OCI-LY3 (cell line): ENCODE results near the gene ROR2.

Source experiments
- CTCF ChIP-seq: fragments of 200-600, 300-600 bp; sonication (generic); IDR thresholded peaks from 2 replicates; pipeline ENCODE4 v1.5.1; 2014; ENCODE audit warnings: antibody characterized with exemption, low read length, low read depth
- EZH2phosphoT487 ChIP-seq: fragments of 200-600 bp; shearing (Covaris generic); IDR thresholded peaks from 2 replicates; pipeline ENCODE4 v1.6.1; 2018; ENCODE audit warnings: antibody characterized with exemption, mixed run types, low read depth

GRCh38 chr9:91736311-91736710 lies 213.7 kb downstream of the ROR2 start:
- TF ChIP-seq CTCF, result no peak
- TF ChIP-seq EZH2phosphoT487, result no peak
